ENCODE data around the gene IMP4.

GRCh38 chr2:130349174-130349573 lies 6.5 kb downstream of the IMP4 start:
- TF ChIP-seq, protein P1, sequence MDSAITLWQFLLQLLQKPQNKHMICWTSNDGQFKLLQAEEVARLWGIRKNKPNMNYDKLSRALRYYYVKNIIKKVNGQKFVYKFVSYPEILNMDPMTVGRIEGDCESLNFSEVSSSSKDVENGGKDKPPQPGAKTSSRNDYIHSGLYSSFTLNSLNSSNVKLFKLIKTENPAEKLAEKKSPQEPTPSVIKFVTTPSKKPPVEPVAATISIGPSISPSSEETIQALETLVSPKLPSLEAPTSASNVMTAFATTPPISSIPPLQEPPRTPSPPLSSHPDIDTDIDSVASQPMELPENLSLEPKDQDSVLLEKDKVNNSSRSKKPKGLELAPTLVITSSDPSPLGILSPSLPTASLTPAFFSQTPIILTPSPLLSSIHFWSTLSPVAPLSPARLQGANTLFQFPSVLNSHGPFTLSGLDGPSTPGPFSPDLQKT (CRISPR knock-in tag; IDR thresholded peaks at IDR 0.05; ENCODE audit: borderline replicate concordance) = no peak
- TF ChIP-seq, protein P2, sequence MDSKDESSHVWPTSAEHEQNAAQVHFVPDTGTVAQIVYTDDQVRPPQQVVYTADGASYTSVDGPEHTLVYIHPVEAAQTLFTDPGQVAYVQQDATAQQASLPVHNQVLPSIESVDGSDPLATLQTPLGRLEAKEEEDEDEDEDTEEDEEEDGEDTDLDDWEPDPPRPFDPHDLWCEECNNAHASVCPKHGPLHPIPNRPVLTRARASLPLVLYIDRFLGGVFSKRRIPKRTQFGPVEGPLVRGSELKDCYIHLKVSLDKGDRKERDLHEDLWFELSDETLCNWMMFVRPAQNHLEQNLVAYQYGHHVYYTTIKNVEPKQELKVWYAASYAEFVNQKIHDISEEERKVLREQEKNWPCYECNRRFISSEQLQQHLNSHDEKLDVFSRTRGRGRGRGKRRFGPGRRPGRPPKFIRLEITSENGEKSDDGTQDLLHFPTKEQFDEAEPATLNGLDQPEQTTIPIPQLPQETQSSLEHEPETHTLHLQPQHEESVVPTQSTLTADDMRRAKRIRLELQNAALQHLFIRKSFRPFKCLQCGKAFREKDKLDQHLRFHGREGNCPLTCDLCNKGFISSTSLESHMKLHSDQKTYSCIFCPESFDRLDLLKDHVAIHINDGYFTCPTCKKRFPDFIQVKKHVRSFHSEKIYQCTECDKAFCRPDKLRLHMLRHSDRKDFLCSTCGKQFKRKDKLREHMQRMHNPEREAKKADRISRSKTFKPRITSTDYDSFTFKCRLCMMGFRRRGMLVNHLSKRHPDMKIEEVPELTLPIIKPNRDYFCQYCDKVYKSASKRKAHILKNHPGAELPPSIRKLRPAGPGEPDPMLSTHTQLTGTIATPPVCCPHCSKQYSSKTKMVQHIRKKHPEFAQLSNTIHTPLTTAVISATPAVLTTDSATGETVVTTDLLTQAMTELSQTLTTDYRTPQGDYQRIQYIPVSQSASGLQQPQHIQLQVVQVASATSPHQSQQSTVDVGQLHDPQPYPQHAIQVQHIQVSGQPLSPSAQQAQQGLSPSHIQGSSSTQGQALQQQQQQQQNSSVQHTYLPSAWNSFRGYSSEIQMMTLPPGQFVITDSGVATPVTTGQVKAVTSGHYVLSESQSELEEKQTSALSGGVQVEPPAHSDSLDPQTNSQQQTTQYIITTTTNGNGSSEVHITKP (CRISPR knock-in tag; IDR thresholded peaks at IDR 0.05; ENCODE audit: low read depth) = no peak
- TF ChIP-seq CTCF (CRISPR knock-in tag; IDR thresholded peaks at IDR 0.05) (no peak), POLR2AphosphoS5 (IDR thresholded peaks at IDR 0.05; ENCODE audit: low read depth, low read length) (no peak), SP1 (IDR thresholded peaks at IDR 0.05) (no peak), SP1 (CRISPR knock-in tag; IDR thresholded peaks at IDR 0.05) (no peak)
- TF ChIP-seq, protein P3, sequence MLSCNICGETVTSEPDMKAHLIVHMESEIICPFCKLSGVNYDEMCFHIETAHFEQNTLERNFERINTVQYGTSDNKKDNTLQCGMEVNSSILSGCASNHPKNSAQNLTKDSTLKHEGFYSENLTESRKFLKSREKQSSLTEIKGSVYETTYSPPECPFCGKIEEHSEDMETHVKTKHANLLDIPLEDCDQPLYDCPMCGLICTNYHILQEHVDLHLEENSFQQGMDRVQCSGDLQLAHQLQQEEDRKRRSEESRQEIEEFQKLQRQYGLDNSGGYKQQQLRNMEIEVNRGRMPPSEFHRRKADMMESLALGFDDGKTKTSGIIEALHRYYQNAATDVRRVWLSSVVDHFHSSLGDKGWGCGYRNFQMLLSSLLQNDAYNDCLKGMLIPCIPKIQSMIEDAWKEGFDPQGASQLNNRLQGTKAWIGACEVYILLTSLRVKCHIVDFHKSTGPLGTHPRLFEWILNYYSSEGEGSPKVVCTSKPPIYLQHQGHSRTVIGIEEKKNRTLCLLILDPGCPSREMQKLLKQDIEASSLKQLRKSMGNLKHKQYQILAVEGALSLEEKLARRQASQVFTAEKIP (CRISPR knock-in tag; IDR thresholded peaks at IDR 0.05; ENCODE audit: borderline replicate concordance) = no peak
